ENCODE results near the gene SEC61B. TPM values are rescaled to one million over a fixed set of nuclear protein-coding genes. Genes with fewer than 3 reads are reported as not detected.
"Not testable (repeated sequence)": the region's sequence is repeated elsewhere in the genome, so short reads cannot be mapped to it uniquely, and the experiment has no call there.

The SEC61B gene
- total RNA-seq, 2 donors from 2014 or later: 176 to 255 TPM

- peaks cover 39% of the 10 kb centered on the region for H3K36me3 Mint-ChIP-seq
- H3K27ac Mint-ChIP-seq: peak overlapping the region; percentile 68 to 90
- DNase-seq (ENCODE audit: low spot score) (no peak), ATAC-seq (peak; percentile 91 to 96)
- no peaks in the 10 kb centered on the region for H3K27me3 Mint-ChIP-seq
- peaks cover 24 to 51% of the 10 kb centered on the region in 2 donors for H3K4me1 Mint-ChIP-seq (ENCODE audit: low read depth in 2 of 2)
- peak overlapping the region; percentile 66 for H3K4me3 Mint-ChIP-seq
- no peaks in the 10 kb centered on the region for H3K9me3 Mint-ChIP-seq
Measured at GRCh38 chr9:99235926-99236634, 14.0 kb downstream of the SEC61B start.

- no peak for ATAC-seq
- Mint-ChIP-seq H3K4me3 (no peak overlapping the region), H3K27ac (peak overlapping the region; percentile 68 to 90), H3K4me1 (ENCODE audit: low read depth in 2 of 2) (peaks cover 17 to 47% of the 10 kb centered on the region in 2 donors), H3K36me3 (peaks cover 29% of the 10 kb centered on the region), H3K27me3 (no peaks in the 10 kb centered on the region), H3K9me3 (no peaks in the 10 kb centered on the region)
- no peak for DNase-seq (ENCODE audit: low spot score)
Measured at GRCh38 chr9:99237356-99237755, 15.3 kb downstream of the SEC61B start.

GRCh38 chr9:99237849-99238248, 15.8 kb downstream of the SEC61B start:
- H3K27me3 Mint-ChIP-seq; H3K9me3 Mint-ChIP-seq; ATAC-seq; H3K4me3 Mint-ChIP-seq; DNase-seq (ENCODE audit: low spot score): not testable (repeated sequence)
- H3K4me1 Mint-ChIP-seq (ENCODE audit: low read depth in 2 of 2): peaks cover 17 to 50% of the 10 kb centered on the region in 2 donors
- H3K36me3 Mint-ChIP-seq: peaks cover 27% of the 10 kb centered on the region
- H3K27ac Mint-ChIP-seq: peak overlapping the region; percentile 68 to 90

- H3K4me3 Mint-ChIP-seq: no peak overlapping the region
- peaks cover 22 to 52% of the 10 kb centered on the region in 2 donors for H3K4me1 Mint-ChIP-seq (ENCODE audit: low read depth in 2 of 2)
- H3K36me3 Mint-ChIP-seq: peaks cover 24% of the 10 kb centered on the region
- ATAC-seq (no peak), DNase-seq (ENCODE audit: low spot score) (no peak)
- no peaks in the 10 kb centered on the region for H3K9me3 Mint-ChIP-seq
- H3K27ac Mint-ChIP-seq: peak overlapping the region in 1 of 2 donors; percentile 90
- H3K27me3 Mint-ChIP-seq: no peaks in the 10 kb centered on the region
Measured at GRCh38 chr9:99238331-99238730, 16.2 kb downstream of the SEC61B start.

GRCh38 chr9:99239341-99240060, 17.4 kb downstream of the SEC61B start:
- peak overlapping the region in 1 of 2 donors; percentile 80 for H3K27ac Mint-ChIP-seq
- ATAC-seq (no peak), DNase-seq (ENCODE audit: low spot score) (no peak)
- H3K27me3 Mint-ChIP-seq: no peaks in the 10 kb centered on the region
- H3K36me3 Mint-ChIP-seq: peaks cover 20% of the 10 kb centered on the region
- H3K9me3 Mint-ChIP-seq: no peaks in the 10 kb centered on the region
- H3K4me1 Mint-ChIP-seq (ENCODE audit: low read depth in 2 of 2): peaks cover 32 to 52% of the 10 kb centered on the region in 2 donors
- H3K4me3 Mint-ChIP-seq: no peak overlapping the region

GRCh38 chr9:99241106-99241505, 19.0 kb downstream of the SEC61B start:
- H3K4me3 Mint-ChIP-seq: no peak overlapping the region
- peaks cover 31 to 47% of the 10 kb centered on the region in 2 donors for H3K4me1 Mint-ChIP-seq (ENCODE audit: low read depth in 2 of 2)
- no peak overlapping the region for H3K27ac Mint-ChIP-seq
- DNase-seq (ENCODE audit: low spot score) (no peak), ATAC-seq (no peak)
- H3K36me3 Mint-ChIP-seq: peaks cover 20% of the 10 kb centered on the region
- H3K9me3 Mint-ChIP-seq: no peaks in the 10 kb centered on the region
- H3K27me3 Mint-ChIP-seq: no peaks in the 10 kb centered on the region

- ATAC-seq (peak; percentile 65 to 71), DNase-seq (ENCODE audit: low spot score) (no peak)
- Mint-ChIP-seq H3K27me3 (no peaks in the 10 kb centered on the region), H3K4me3 (peak overlapping the region; percentile 61), H3K36me3 (peaks cover 9% of the 10 kb centered on the region), H3K27ac (peak overlapping the region; percentile 79 to 91), H3K9me3 (no peaks in the 10 kb centered on the region), H3K4me1 (ENCODE audit: low read depth in 2 of 2) (peaks cover 39 to 46% of the 10 kb centered on the region in 2 donors)
Measured at GRCh38 chr9:99244344-99245260, 22.5 kb downstream of the SEC61B start.

GRCh38 chr9:99249619-99250018, 27.5 kb downstream of the SEC61B start:
- H3K4me3 Mint-ChIP-seq: peak overlapping the region; percentile 67
- H3K27ac Mint-ChIP-seq: peak overlapping the region; percentile 68 to 99
- H3K27me3 Mint-ChIP-seq: no peaks in the 10 kb centered on the region
- peaks cover 4% of the 10 kb centered on the region for H3K36me3 Mint-ChIP-seq
- ATAC-seq (peak in 1 of 2 donors; percentile 80), DNase-seq (ENCODE audit: low spot score) (no peak)
- no peaks in the 10 kb centered on the region for H3K9me3 Mint-ChIP-seq
- peaks cover 47 to 57% of the 10 kb centered on the region in 2 donors for H3K4me1 Mint-ChIP-seq (ENCODE audit: low read depth in 2 of 2)

GRCh38 chr9:99251157-99251556, 29.1 kb downstream of the SEC61B start:
- H3K27me3 Mint-ChIP-seq: no peaks in the 10 kb centered on the region
- peaks cover 50 to 62% of the 10 kb centered on the region in 2 donors for H3K4me1 Mint-ChIP-seq (ENCODE audit: low read depth in 2 of 2)
- H3K9me3 Mint-ChIP-seq: no peaks in the 10 kb centered on the region
- ATAC-seq (no peak), DNase-seq (ENCODE audit: low spot score) (no peak)
- no peak overlapping the region for H3K4me3 Mint-ChIP-seq
- peak overlapping the region in 1 of 2 donors; percentile 99 for H3K27ac Mint-ChIP-seq
- H3K36me3 Mint-ChIP-seq: peaks cover 4% of the 10 kb centered on the region

GRCh38 chr9:99253134-99253533, 31.1 kb downstream of the SEC61B start:
- H3K36me3 Mint-ChIP-seq: no peaks in the 10 kb centered on the region

GRCh38 chr9:99253772-99254431, 31.8 kb downstream of the SEC61B start:
- no peaks in the 10 kb centered on the region for H3K36me3 Mint-ChIP-seq
- no peaks in the 10 kb centered on the region for H3K27me3 Mint-ChIP-seq
- no peaks in the 10 kb centered on the region for H3K9me3 Mint-ChIP-seq
- H3K27ac Mint-ChIP-seq: peak overlapping the region; percentile 96 to 99
- H3K4me3 Mint-ChIP-seq: peak overlapping the region; percentile 78
- ATAC-seq (peak; percentile 94 to 97), DNase-seq (ENCODE audit: low spot score) (peak; percentile 97)
- H3K4me1 Mint-ChIP-seq (ENCODE audit: low read depth in 2 of 2): peaks cover 41 to 64% of the 10 kb centered on the region in 2 donors

More at GRCh38 chr9:99253134-99253533, 31.1 kb downstream of the SEC61B start:
- DNase-seq (ENCODE audit: low spot score): no peak
- ATAC-seq: peak in 1 of 2 donors; percentile 37
- H3K9me3 Mint-ChIP-seq: no peaks in the 10 kb centered on the region
- H3K4me1 Mint-ChIP-seq (ENCODE audit: low read depth in 2 of 2): peaks cover 46 to 60% of the 10 kb centered on the region in 2 donors
- H3K27ac Mint-ChIP-seq: peak overlapping the region; percentile 96 to 99
- H3K4me3 Mint-ChIP-seq: peak overlapping the region; percentile 78
- no peaks in the 10 kb centered on the region for H3K27me3 Mint-ChIP-seq

- no peaks in the 10 kb centered on the region for H3K36me3 Mint-ChIP-seq
- peak overlapping the region; percentile 13 to 99 for H3K27ac Mint-ChIP-seq
- H3K4me3 Mint-ChIP-seq: no peak overlapping the region
- ATAC-seq (no peak), DNase-seq (ENCODE audit: low spot score) (no peak)
- H3K4me1 Mint-ChIP-seq (ENCODE audit: low read depth in 2 of 2): peaks cover 43 to 56% of the 10 kb centered on the region in 2 donors
- H3K27me3 Mint-ChIP-seq: no peaks in the 10 kb centered on the region
- H3K9me3 Mint-ChIP-seq: no peaks in the 10 kb centered on the region
Measured at GRCh38 chr9:99255651-99256050, 33.6 kb downstream of the SEC61B start.

Data from natural killer cell treated with Interleukin-12 subunit alpha and Interleukin-12 subunit beta and Interleukin-15 and Interleukin-18, amount 100 ng/mL, for 72 hours (primary cell).